LNCaP clone FGC (cell line): Measurements from ENCODE around the gene RPP25L.

Source experiments
- DNase-seq: peaks from one replicate; pipeline ENCODE4 v3.0.0-alpha.2; 2011; ENCODE audit warnings: low read depth
- H3K4me3 ChIP-seq: 2 replicates; pipeline ENCODE4 v1.5.1; 2011; ENCODE audit warnings: mild to moderate bottlenecking, low read depth, low read length, control low read depth
- TF ChIP-seq, protein P1 (sequence below): IDR thresholded peaks from 2 replicates; pipeline ENCODE4 v1.5.1; 2012; ENCODE audit warnings: mild to moderate bottlenecking; ENCODE audit not compliant: control insufficient read depth, insufficient read depth; ENCODE audit errors: extremely low read depth

RPP25L gene

DNA sequence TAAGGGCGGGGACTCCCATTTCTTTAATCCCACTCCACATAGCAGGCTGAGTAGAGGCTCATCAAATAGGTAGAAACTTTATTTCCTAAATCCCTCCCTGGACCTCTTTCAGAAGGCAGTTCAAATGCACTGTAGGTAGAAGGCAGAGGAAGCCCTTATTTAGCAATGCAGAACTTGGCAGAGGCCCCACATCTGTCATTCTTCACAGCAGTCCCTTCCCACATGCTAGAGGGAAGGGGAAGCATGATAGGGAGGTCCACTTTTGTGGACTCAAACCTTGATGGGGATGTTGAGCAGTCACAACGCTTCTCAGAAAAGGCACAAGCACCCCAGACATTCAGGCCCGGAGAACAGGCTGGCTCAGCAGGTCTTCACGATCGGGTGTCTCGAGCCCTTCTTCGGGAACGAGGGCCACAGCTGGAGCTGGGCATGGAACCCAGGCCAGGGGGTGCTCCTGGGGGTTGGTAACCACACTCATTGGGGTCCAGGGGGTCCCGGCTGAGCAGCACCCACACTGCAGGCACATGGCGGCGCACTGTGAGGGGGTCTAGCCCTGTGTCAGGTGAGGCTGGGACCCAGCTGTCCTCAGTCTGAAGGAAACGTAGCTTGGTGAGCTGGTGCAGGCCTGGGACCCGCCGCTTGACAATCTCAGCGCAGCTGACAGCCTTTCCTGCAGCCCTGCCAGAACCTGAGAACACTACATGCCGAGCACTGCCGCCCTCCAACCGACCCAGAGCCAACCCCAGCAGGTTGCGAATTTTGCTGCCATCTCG is 1.3 kb downstream of the RPP25L start:
- H3K4me3 ChIP-seq: peak overlapping the region; percentile 97
- DNase-seq: no peak
- TF ChIP-seq, protein P1, sequence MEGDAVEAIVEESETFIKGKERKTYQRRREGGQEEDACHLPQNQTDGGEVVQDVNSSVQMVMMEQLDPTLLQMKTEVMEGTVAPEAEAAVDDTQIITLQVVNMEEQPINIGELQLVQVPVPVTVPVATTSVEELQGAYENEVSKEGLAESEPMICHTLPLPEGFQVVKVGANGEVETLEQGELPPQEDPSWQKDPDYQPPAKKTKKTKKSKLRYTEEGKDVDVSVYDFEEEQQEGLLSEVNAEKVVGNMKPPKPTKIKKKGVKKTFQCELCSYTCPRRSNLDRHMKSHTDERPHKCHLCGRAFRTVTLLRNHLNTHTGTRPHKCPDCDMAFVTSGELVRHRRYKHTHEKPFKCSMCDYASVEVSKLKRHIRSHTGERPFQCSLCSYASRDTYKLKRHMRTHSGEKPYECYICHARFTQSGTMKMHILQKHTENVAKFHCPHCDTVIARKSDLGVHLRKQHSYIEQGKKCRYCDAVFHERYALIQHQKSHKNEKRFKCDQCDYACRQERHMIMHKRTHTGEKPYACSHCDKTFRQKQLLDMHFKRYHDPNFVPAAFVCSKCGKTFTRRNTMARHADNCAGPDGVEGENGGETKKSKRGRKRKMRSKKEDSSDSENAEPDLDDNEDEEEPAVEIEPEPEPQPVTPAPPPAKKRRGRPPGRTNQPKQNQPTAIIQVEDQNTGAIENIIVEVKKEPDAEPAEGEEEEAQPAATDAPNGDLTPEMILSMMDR: no peak

DNA sequence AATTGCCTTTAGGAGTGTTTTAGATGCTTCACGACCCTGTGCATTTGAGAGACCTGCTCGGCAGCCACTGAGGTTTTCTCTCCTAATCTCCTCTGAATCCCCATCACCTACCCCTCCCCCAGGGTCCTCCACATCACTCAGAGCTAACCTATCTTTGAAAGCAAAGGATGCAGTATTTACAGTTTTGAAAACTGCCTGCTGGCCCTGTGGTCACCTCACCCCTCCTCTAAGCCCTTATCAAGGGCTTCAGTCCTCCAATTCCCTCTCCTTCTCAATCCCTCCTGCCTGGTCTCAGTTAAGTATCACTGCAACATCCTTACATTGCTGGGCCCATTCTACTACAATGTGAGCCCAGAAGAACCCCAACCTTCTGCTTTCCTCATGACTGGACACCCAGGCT is 4.6 kb downstream of the RPP25L start:
- DNase-seq: no peak
- no peak overlapping the region for H3K4me3 ChIP-seq
- TF ChIP-seq, protein P1: no peak

DNA sequence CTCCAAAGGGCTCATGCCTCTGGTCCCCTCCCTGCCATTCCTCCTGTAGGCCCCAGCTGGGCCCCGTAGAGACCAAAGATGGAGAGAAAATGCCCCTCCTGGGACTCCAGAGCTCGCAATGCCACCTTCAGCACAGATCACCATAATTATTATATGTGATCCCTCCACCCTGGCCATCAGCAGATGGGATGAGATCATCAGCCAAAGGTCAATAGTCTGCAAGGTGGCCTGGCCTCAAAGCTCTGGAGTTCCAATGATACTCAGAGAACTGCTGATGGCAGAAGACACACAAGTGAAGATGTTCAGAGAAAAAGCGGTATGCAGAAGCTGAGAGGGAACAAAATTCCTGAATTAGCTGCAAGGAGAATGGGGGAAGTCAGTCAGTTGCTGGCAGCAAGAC is 5.0 kb downstream of the RPP25L start:
- TF ChIP-seq, protein P1: no peak
- no peak for DNase-seq
- H3K4me3 ChIP-seq: no peak overlapping the region

DNA sequence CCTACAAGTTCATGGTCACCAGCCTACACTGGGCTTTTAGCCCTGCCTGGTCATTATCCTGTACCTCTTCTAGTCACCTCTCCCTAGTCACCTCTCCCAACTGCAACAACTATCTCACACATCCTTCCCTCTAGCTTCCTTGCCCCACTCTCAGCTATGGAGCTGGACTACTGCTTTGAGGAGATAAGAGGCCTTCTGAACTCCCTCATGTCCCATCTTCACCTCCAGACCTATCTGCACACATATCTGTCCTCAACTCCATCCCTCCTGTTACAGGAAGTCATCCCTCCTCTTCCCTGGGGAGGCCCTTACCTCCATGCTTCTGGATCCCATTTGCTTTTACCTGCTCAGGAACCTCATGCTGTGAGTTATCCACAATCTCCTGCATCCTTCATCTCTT is 5.7 kb downstream of the RPP25L start:
- TF ChIP-seq, protein P1: no peak
- no peak for DNase-seq
- no peak overlapping the region for H3K4me3 ChIP-seq

DNA sequence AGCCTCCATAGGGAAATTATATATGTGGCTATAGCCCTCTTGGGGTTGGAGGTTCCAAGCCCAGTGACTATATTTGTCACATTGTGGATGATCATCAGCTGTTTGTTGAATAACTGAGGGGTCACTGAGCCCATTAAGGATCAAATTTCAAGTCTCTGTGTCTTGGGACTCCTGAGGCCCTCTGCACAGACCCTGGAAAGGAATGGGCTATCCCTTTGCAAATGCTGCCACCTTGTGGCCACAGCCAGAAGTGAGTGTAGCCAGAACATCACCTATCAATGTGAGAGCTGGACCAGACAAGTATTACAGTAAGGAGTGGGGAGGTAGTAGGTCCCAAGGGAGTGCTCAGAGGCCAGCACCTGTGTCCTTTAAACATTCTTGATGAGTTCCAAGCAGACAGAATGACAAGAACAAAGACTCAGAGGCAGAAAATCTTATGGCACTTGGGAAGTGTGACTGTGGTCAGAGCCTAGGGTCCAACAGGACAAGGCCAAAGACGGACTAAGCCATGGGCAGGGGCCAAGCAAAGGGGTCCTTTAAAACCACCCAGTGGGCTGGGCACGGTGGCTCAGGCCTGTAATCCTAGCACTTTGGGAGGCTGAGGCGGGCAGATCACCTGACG is 8.2 kb downstream of the RPP25L start:
- H3K4me3 ChIP-seq: no peak overlapping the region
- TF ChIP-seq, protein P1: peak; percentile 97
- peak; percentile 17 for DNase-seq

DNA sequence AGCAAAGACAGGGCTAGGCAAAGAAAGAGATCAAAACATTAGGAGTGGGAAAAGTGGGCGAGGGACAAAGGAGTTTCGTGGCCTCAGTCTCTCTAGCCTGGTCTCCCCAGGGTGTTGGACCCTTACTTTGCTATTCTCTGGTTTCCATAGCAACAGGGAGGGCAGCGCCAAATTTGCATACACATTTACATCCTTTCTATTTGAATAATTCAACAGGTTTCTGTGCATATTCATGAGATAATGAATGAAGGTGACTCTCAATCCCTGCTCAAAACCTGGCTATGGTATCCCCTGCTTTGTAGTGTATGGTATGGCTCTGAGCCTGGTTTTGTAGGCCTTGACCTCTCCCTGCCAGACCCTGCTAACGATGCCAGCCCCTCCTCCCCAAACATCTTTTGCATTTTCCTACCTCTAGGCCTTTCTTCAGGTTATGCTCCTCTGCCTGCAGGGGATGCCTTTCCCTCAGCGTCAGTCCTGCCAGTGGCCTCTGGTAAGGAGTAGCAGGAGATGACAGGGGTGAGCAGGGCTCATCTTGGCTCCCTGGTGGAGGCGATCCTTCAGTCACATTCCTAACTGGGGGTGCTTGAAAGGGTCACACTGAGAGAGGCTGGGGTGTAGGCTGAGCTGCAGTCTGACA is 9.8 kb downstream of the RPP25L start:
- TF ChIP-seq, protein P1: no peak
- H3K4me3 ChIP-seq: no peak overlapping the region
- DNase-seq: no peak

DNA sequence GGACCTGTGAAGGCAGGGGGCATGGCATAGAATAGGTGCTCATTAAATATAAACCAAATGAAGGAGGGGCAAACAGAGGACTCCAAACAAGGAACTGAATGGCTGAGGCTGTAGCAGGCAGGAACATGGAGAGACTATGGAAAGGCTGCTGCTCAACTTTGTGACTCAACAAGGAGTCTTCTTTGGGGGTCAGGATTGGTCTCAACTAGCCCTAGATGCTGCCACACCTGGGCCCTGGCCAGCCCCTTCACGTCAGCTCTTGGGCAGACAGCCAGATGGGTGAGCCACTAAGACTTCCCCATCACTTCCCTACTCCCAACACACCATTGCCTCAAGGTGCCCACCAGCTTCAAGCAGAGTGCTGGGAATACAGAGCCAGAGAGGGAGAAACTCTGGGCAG is 11.0 kb downstream of the RPP25L start:
- H3K4me3 ChIP-seq: no peak overlapping the region
- no peak for DNase-seq
- TF ChIP-seq, protein P1: no peak
